Measurements from ENCODE around the gene COL1A1. TPM values are rescaled to one million over a fixed set of nuclear protein-coding genes. Genes with fewer than 3 reads are reported as not detected.

Gene COL1A1
- 10 to 100 TPM; 11.2 to 62.3 TPM for total RNA-seq

- DNase-seq (peak; percentile 31 to 50 (median 43)), ATAC-seq (no peak)
- WGBS, 2 donors = 5 to 6% methylated on average over 15 to 34 of the region's 34 CpGs
- Histone ChIP-seq H3K27me3 (peaks cover 0 to 12% of the 10 kb centered on the region in 2 donors), H3K4me3 (no peak within 1 kb of the TSS), H3K9me3 (no peaks in the 10 kb centered on the region), H3K36me3 (replicated peaks in 1 of 2; ENCODE audit: insufficient read depth in 1 of 2, low read depth in 2 of 2) (no peaks in the 10 kb centered on the region), H3K27ac (peak within 1 kb of the TSS in 3 of 4 donors; percentile 55 to 83 (median 75)), H3K4me1 (peaks cover 27% of the 10 kb centered on the region)
- no peak for TF ChIP-seq CTCF (IDR thresholded peaks at IDR 0.05)
- TF ChIP-seq POLR2A (IDR thresholded peaks at IDR 0.05) = peak in 2 of 3 donors; percentile 62 to 68
- intact Hi-C loops (cut with DNase I) = loop anchor here (5.0 kb wide), 1 partner anchor 71 kb away; the partner anchor contains the start of gene TMEM92
Observed at GRCh38 chr17:50201276-50201854, at the start of gene COL1A1. TSS of gene COL1A1 (minus strand) at chr17:50201631. CDS start at chr17:50201513, 118 bp downstream.

GRCh38 chr17:50248255-50248654 is 46.8 kb upstream of the COL1A1 start:
- Histone ChIP-seq H3K4me1 (no peaks in the 10 kb centered on the region), H3K27me3 (peaks cover 0 to 3% of the 10 kb centered on the region in 2 donors), H3K27ac (no peak overlapping the region), H3K4me3 (no peak overlapping the region), H3K36me3 (replicated peaks in 1 of 2; ENCODE audit: insufficient read depth in 1 of 2, low read depth in 2 of 2) (no peaks in the 10 kb centered on the region), H3K9me3 (no peaks in the 10 kb centered on the region)
- DNase-seq (no peak), ATAC-seq (no peak)
- intact Hi-C loops (cut with DNase I) = no loop called here
- no peak for TF ChIP-seq CTCF (IDR thresholded peaks at IDR 0.05)
- no peak for TF ChIP-seq POLR2A (IDR thresholded peaks at IDR 0.05)
- 67 to 75% methylated on average over 2 of the region's 2 CpGs for WGBS, 2 donors

- H3K4me1 ChIP-seq = no peaks in the 10 kb centered on the region
- no peak overlapping the region for H3K27ac ChIP-seq
- TF ChIP-seq CTCF (IDR thresholded peaks at IDR 0.05) = no peak
- TF ChIP-seq POLR2A (IDR thresholded peaks at IDR 0.05) = no peak
- peaks cover 0 to 3% of the 10 kb centered on the region in 2 donors for H3K27me3 ChIP-seq
- no peak overlapping the region for H3K4me3 ChIP-seq
- H3K9me3 ChIP-seq = no peaks in the 10 kb centered on the region
- H3K36me3 ChIP-seq (replicated peaks in 1 of 2; ENCODE audit: insufficient read depth in 1 of 2, low read depth in 2 of 2) = no peaks in the 10 kb centered on the region
- intact Hi-C loops (cut with DNase I) = no loop called here
- 69 to 71% methylated on average over 6 of the region's 6 CpGs for WGBS, 2 donors
- ATAC-seq (no peak), DNase-seq (no peak)
Observed at GRCh38 chr17:50244771-50245170, 43.3 kb upstream of the COL1A1 start.

GRCh38 chr17:50241431-50241830 is 40.0 kb upstream of the COL1A1 start:
- TF ChIP-seq POLR2A (IDR thresholded peaks at IDR 0.05) = no peak
- TF ChIP-seq CTCF (IDR thresholded peaks at IDR 0.05) = no peak
- Histone ChIP-seq H3K36me3 (replicated peaks in 1 of 2; ENCODE audit: insufficient read depth in 1 of 2, low read depth in 2 of 2) (no peaks in the 10 kb centered on the region), H3K4me1 (no peaks in the 10 kb centered on the region), H3K9me3 (no peaks in the 10 kb centered on the region), H3K27ac (no peak overlapping the region), H3K4me3 (no peak overlapping the region), H3K27me3 (peaks cover 0 to 3% of the 10 kb centered on the region in 2 donors)
- DNase-seq = no peak
- ATAC-seq = no peak
- intact Hi-C loops (cut with DNase I) = no loop called here
- 69 to 74% methylated on average over 5 of the region's 5 CpGs for WGBS, 2 donors

GRCh38 chr17:50240851-50241250 is 39.4 kb upstream of the COL1A1 start:
- WGBS, 2 donors = 93% methylated on average over 1 of the region's 1 CpG
- DNase-seq (no peak), ATAC-seq (no peak)
- TF ChIP-seq CTCF (IDR thresholded peaks at IDR 0.05) (no peak), POLR2A (IDR thresholded peaks at IDR 0.05) (no peak)
- H3K27me3 ChIP-seq = peaks cover 0 to 3% of the 10 kb centered on the region in 2 donors
- H3K27ac ChIP-seq = no peak overlapping the region
- no peaks in the 10 kb centered on the region for H3K4me1 ChIP-seq
- intact Hi-C loops (cut with DNase I) = no loop called here
- no peaks in the 10 kb centered on the region for H3K9me3 ChIP-seq
- no peak overlapping the region for H3K4me3 ChIP-seq
- no peaks in the 10 kb centered on the region for H3K36me3 ChIP-seq (replicated peaks in 1 of 2; ENCODE audit: insufficient read depth in 1 of 2, low read depth in 2 of 2)

Data from body of pancreas (tissue), 4 donors.